Neutrophil (primary cell): ENCODE measurements around the gene PIP4K2B.

Source experiments
- H3K27ac ChIP-seq: fragments of 200-600 bp; sonication (generic); 2 replicates; pipeline ENCODE4 v1.5.1; 2016; ENCODE audit warnings: mild to moderate bottlenecking, moderate library complexity
- H3K27me3 ChIP-seq: fragments of 200-600 bp; sonication (generic); 2 replicates; pipeline ENCODE4 v1.6.0; 2016; ENCODE audit warnings: mild to moderate bottlenecking
- H3K36me3 ChIP-seq: fragments of 200-600 bp; sonication (generic); 2 replicates; pipeline ENCODE4 v1.5.1; 2017
- H3K4me1 ChIP-seq, 2 experiments: fragments of 200-600 bp in 1 of 2; sonication (generic) in 1 of 2; 1 replicate in 1 of 2; 2 replicates in 1 of 2; pipeline versions ENCODE4 v1.5.1 to v1.6.1; 2013 to 2016; ENCODE audit warnings: low read depth in 1 of 2, low read length in 1 of 2, mild to moderate bottlenecking in 1 of 2, moderate library complexity in 1 of 2; ENCODE audit not compliant: control insufficient read depth in 1 of 2, insufficient read depth in 1 of 2
- H3K4me3 ChIP-seq, 2 experiments: fragments of 200-600 bp in 1 of 2; sonication (generic) in 1 of 2; 1 replicate in 1 of 2; 2 replicates in 1 of 2; pipeline ENCODE4 v1.5.1; 2013 to 2016; ENCODE audit warnings: low read depth in 1 of 2, low read length in 1 of 2, mild to moderate bottlenecking in 1 of 2, moderate library complexity in 1 of 2
- H3K9me3 ChIP-seq: fragments of 200-600 bp; sonication (generic); 2 replicates; pipeline ENCODE4 v1.5.1; 2016
- TF ChIP-seq, protein P1 (sequence below): fragments of 200-600 bp; sonication (generic); IDR thresholded peaks from 2 replicates; pipeline ENCODE4 v1.5.1; 2016; ENCODE audit warnings: antibody characterized with exemption

The PIP4K2B gene

GRCh38 chr17:38716368-38717005 lies 82.9 kb downstream of the PIP4K2B start:
- H3K36me3 ChIP-seq: peaks cover 96% of the 10 kb centered on the region
- TF ChIP-seq, protein P1, sequence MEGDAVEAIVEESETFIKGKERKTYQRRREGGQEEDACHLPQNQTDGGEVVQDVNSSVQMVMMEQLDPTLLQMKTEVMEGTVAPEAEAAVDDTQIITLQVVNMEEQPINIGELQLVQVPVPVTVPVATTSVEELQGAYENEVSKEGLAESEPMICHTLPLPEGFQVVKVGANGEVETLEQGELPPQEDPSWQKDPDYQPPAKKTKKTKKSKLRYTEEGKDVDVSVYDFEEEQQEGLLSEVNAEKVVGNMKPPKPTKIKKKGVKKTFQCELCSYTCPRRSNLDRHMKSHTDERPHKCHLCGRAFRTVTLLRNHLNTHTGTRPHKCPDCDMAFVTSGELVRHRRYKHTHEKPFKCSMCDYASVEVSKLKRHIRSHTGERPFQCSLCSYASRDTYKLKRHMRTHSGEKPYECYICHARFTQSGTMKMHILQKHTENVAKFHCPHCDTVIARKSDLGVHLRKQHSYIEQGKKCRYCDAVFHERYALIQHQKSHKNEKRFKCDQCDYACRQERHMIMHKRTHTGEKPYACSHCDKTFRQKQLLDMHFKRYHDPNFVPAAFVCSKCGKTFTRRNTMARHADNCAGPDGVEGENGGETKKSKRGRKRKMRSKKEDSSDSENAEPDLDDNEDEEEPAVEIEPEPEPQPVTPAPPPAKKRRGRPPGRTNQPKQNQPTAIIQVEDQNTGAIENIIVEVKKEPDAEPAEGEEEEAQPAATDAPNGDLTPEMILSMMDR: no peak
- no peaks in the 10 kb centered on the region for H3K27me3 ChIP-seq
- no peaks in the 10 kb centered on the region for H3K4me1 ChIP-seq
- no peaks in the 10 kb centered on the region for H3K9me3 ChIP-seq
- no peak overlapping the region for H3K4me3 ChIP-seq
- H3K27ac ChIP-seq: no peak overlapping the region
